Lower leg skin (tissue), 3 donors: ENCODE measurements around the gene MAPK13.

Experiments
- CTCF ChIP-seq, 3 donors: fragments of 450-650 bp; IDR thresholded peaks; one replicate each; pipeline ENCODE4 v1.5.1; 2016; ENCODE audit warnings: antibody characterized with exemption in 3 of 3, mild to moderate bottlenecking in 3 of 3, moderate library complexity in 2 of 3
- POLR2A ChIP-seq, 2 donors: fragments of 450-650 bp; IDR thresholded peaks; one replicate each; pipeline ENCODE4 v1.6.1; 2016 to 2017; ENCODE audit warnings: antibody characterized with exemption in 2 of 2, mild to moderate bottlenecking in 1 of 2, moderate library complexity in 1 of 2

GRCh38 chr6:36129941-36130666 is at the start of gene MAPK13:
- TF ChIP-seq CTCF (IDR thresholded peaks at IDR 0.05), result no peak
- no peak for TF ChIP-seq POLR2A (IDR thresholded peaks at IDR 0.05)
